SU-DHL-6 (cell line): ENCODE results near the gene ARRDC1.

Source experiments
- EZH2phosphoT487 ChIP-seq: fragments of 200-600 bp; sonication (generic), shearing (Covaris generic); conservative IDR thresholded peaks from 2 replicates; pipeline ENCODE4 v1.6.1; 2018; ENCODE audit warnings: mild to moderate bottlenecking, antibody characterized with exemption, low read length, moderate library complexity, mixed read lengths
- TF ChIP-seq, protein P1 (sequence below): fragments of 200-600 bp; sonication (generic); IDR thresholded peaks from one replicate; pipeline ENCODE4 v1.5.1; 2017; ENCODE audit warnings: antibody characterized with exemption, mild to moderate bottlenecking, low read length, moderate library complexity; ENCODE audit not compliant: insufficient read depth, poor library complexity, severe bottlenecking

DNA sequence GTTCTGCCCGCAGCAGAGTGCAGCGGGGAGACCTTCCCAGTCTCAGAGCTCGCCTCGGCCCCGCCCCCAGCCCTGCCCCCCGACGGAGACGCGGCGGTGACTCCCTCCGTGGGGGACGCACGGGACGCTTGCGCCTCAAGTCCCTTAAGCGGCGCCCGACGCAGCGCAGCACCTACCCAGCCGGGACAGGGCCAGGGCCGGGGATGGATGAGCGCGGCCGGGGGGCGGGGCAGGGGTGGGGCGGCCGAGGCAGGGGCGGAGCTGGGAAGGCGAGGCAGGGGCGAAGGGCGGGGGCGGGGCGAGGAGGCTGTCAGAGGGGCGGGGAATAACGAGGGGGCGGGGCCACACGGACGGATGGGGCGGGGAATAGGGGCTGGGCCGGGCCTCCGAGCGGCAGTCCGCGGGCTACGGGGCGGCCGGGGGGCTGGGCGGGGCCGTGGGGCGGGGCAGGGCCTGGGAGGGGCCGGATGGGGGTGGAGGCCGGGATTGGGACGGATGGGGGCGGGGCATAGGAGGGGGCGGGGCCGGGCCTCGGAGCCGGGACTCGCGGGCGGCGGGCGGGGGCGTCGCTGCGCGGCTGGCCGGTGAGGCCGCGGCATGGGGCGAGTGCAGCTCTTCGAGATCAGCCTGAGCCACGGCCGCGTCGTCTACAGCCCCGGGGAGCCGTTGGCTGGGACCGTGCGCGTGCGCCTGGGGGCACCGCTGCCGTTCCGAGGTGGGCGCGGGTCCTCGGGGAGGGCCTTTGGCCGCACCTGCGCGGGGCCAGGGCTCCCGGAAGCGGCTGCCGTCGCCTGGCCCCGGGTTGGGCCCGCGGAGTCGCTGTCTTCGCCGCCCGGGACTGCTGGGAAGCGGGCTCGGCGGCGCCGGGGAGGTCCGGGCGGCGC is at the start of gene ARRDC1:
- TF ChIP-seq, protein P1, sequence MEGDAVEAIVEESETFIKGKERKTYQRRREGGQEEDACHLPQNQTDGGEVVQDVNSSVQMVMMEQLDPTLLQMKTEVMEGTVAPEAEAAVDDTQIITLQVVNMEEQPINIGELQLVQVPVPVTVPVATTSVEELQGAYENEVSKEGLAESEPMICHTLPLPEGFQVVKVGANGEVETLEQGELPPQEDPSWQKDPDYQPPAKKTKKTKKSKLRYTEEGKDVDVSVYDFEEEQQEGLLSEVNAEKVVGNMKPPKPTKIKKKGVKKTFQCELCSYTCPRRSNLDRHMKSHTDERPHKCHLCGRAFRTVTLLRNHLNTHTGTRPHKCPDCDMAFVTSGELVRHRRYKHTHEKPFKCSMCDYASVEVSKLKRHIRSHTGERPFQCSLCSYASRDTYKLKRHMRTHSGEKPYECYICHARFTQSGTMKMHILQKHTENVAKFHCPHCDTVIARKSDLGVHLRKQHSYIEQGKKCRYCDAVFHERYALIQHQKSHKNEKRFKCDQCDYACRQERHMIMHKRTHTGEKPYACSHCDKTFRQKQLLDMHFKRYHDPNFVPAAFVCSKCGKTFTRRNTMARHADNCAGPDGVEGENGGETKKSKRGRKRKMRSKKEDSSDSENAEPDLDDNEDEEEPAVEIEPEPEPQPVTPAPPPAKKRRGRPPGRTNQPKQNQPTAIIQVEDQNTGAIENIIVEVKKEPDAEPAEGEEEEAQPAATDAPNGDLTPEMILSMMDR, result no peak
- TF ChIP-seq EZH2phosphoT487, result no peak
